GM12892 (cell line): ENCODE results near the gene BICC1.

Source experiments
- POLR2A ChIP-seq: IDR thresholded peaks from 2 replicates; pipeline ENCODE4 v1.6.1; 2011; ENCODE audit warnings: low read depth, low read length, control low read depth
- POLR2AphosphoS5 ChIP-seq: IDR thresholded peaks from 2 replicates; pipeline ENCODE4 v1.6.1; 2011; ENCODE audit warnings: low read depth, low read length, control low read depth
- TAF1 ChIP-seq: IDR thresholded peaks from 2 replicates; pipeline ENCODE4 v1.6.1; 2011; ENCODE audit warnings: low read depth, mild to moderate bottlenecking, control low read depth, low read length, borderline replicate concordance

GRCh38 chr10:58662314-58662713, 149.6 kb downstream of the BICC1 start:
- TF ChIP-seq POLR2A, result no peak
- no peak for TF ChIP-seq POLR2AphosphoS5
- no peak for TF ChIP-seq TAF1
